RWPE1 (cell line): ENCODE data around the gene ANP32E.

ENCODE experiments used
- CTCF ChIA-PET: fragments of 350-600 bp; sonication (Branson Sonifier 250); formaldehyde crosslinking; extraction: SDS; loops from one replicate; lab custom pipeline; 2021; lab: Yijun Ruan, JAX
- POLR2A ChIA-PET: fragments of 400-600 bp; formaldehyde crosslinking; extraction: SDS; loops from one replicate; lab custom pipeline; 2020; ENCODE audit warnings: antibody characterized with exemption; ENCODE audit not compliant: low non-redundant PET; lab: Yijun Ruan, JAX
- DNase-seq: peaks from one replicate; pipeline ENCODE4 v3.0.0; 2012; ENCODE audit warnings: low spot score
- H3K27ac ChIP-seq: fragments of 450-650 bp; 2 replicates; pipeline ENCODE4 v1.5.1; 2017
- CTCF ChIP-seq: fragments of 450-650 bp; conservative IDR thresholded peaks from 2 replicates; pipeline ENCODE4 v1.5.1; 2017; ENCODE audit warnings: low read depth, mild to moderate bottlenecking

The ANP32E gene

GRCh38 chr1:150185481-150185880 lies 50.4 kb downstream of the ANP32E start:
- no peak overlapping the region for H3K27ac ChIP-seq
- no peak for DNase-seq
- ChIA-PET POLR2A (no interaction called here), CTCF (interaction anchor here (0.6 kb wide), 1 partner anchor 8 kb away, joined by 5 read pairs; no protein-coding TSS in a partner anchor)
- no peak for TF ChIP-seq CTCF

- TF ChIP-seq CTCF = no peak
- H3K27ac ChIP-seq = no peak overlapping the region
- POLR2A ChIA-PET = no interaction called here
- CTCF ChIA-PET = interaction anchor here (0.7 kb wide), 1 partner anchor 16 kb away, joined by 3 read pairs; no protein-coding TSS in a partner anchor
- no peak for DNase-seq
Observed at GRCh38 chr1:150183061-150183460, 52.9 kb downstream of the ANP32E start.

- TF ChIP-seq CTCF = no peak
- H3K27ac ChIP-seq = no peak overlapping the region
- POLR2A ChIA-PET = no interaction called here
- no peak for DNase-seq
- CTCF ChIA-PET = interaction anchor here (0.7 kb wide), 1 partner anchor 16 kb away, joined by 3 read pairs; no protein-coding TSS in a partner anchor
Observed at GRCh38 chr1:150182247-150182646, 53.7 kb downstream of the ANP32E start.

- DNase-seq = no peak
- H3K27ac ChIP-seq = no peak overlapping the region
Observed at GRCh38 chr1:150180474-150180873, 55.4 kb downstream of the ANP32E start.

GRCh38 chr1:150179867-150180266 lies 56.0 kb downstream of the ANP32E start:
- TF ChIP-seq CTCF = no peak
- DNase-seq = no peak
- ChIA-PET CTCF (interaction anchor here (1.8 kb wide), 1 partner anchor 11 kb away, joined by 5 read pairs; no protein-coding TSS in a partner anchor), POLR2A (no interaction called here)
- no peak overlapping the region for H3K27ac ChIP-seq

More at GRCh38 chr1:150180474-150180873, 55.4 kb downstream of the ANP32E start:
- TF ChIP-seq CTCF = no peak
- CTCF ChIA-PET = no interaction called here
- POLR2A ChIA-PET = no interaction called here

GRCh38 chr1:150178548-150178947 lies 57.4 kb downstream of the ANP32E start:
- TF ChIP-seq CTCF = no peak
- no peak for DNase-seq
- POLR2A ChIA-PET = no interaction called here
- CTCF ChIA-PET = interaction anchor here (1.8 kb wide), 1 partner anchor 10 kb away, joined by 5 read pairs; no protein-coding TSS in a partner anchor
- H3K27ac ChIP-seq = no peak overlapping the region
